AML-193 (cell line): ENCODE data around the gene MSI2.

Experiments used
- DNase-seq, 2 experiments: peaks; one replicate each; lab custom pipeline; 2025; lab: John Stamatoyannopoulos, UW

MSI2 gene

GRCh38 chr17:57684711-57685498, 428.6 kb downstream of the MSI2 start:
- DNase-seq = no peak

- DNase-seq = no peak
Measured at GRCh38 chr17:57685499-57686132, 429.3 kb downstream of the MSI2 start.

- DNase-seq = no peak
Measured at GRCh38 chr17:57687642-57688041, 431.3 kb downstream of the MSI2 start.

- no peak for DNase-seq
Measured at GRCh38 chr17:57689254-57689653, 432.9 kb downstream of the MSI2 start.

GRCh38 chr17:57691939-57692338, 435.6 kb downstream of the MSI2 start:
- DNase-seq = no peak

GRCh38 chr17:57692770-57693169, 436.4 kb downstream of the MSI2 start:
- DNase-seq = no peak

- DNase-seq = no peak
Measured at GRCh38 chr17:57694051-57694450, 437.7 kb downstream of the MSI2 start.

GRCh38 chr17:57696050-57696449, 439.7 kb downstream of the MSI2 start:
- no peak for DNase-seq

- DNase-seq = no peak
Measured at GRCh38 chr17:57697197-57697596, 440.9 kb downstream of the MSI2 start.

GRCh38 chr17:57697891-57698711, 441.8 kb downstream of the MSI2 start:
- no peak for DNase-seq

- DNase-seq = no peak
Measured at GRCh38 chr17:57699751-57700219, 443.5 kb downstream of the MSI2 start.

- DNase-seq = no peak
Measured at GRCh38 chr17:57701124-57701523, 444.8 kb downstream of the MSI2 start.

- DNase-seq = no peak
Measured at GRCh38 chr17:57703273-57703672, 446.9 kb downstream of the MSI2 start.

- no peak for DNase-seq
Measured at GRCh38 chr17:57704448-57704847, 448.1 kb downstream of the MSI2 start.

- DNase-seq = no peak
Measured at GRCh38 chr17:57705921-57706695, 449.8 kb downstream of the MSI2 start.

GRCh38 chr17:57706761-57707160, 450.4 kb downstream of the MSI2 start:
- DNase-seq = no peak

- no peak for DNase-seq
Measured at GRCh38 chr17:57707892-57708291, 451.6 kb downstream of the MSI2 start.

GRCh38 chr17:57708410-57708809, 452.1 kb downstream of the MSI2 start:
- no peak for DNase-seq

- no peak for DNase-seq
Measured at GRCh38 chr17:57713140-57713539, 456.8 kb downstream of the MSI2 start.

GRCh38 chr17:57714665-57715180, 458.4 kb downstream of the MSI2 start:
- DNase-seq = no peak

GRCh38 chr17:57715981-57716380, 459.7 kb downstream of the MSI2 start:
- DNase-seq = no peak

- DNase-seq = no peak
Measured at GRCh38 chr17:57718878-57719277, 462.6 kb downstream of the MSI2 start.
